GM06990 (cell line): ENCODE measurements around the gene SH2D5.

Source experiments
- DNase-seq: peaks from one replicate; pipeline ENCODE4 v3.0.0-alpha.2; 2011; ENCODE audit not compliant: insufficient read length; ENCODE audit errors: extremely low read depth
- H3K27me3 ChIP-seq: replicated peaks from 2 replicates; pipeline ENCODE4 v1.6.0; 2011; ENCODE audit warnings: low read length; ENCODE audit not compliant: control insufficient read depth, insufficient read depth
- H3K36me3 ChIP-seq: 2 replicates; pipeline ENCODE4 v1.5.1; 2011; ENCODE audit warnings: low read length; ENCODE audit not compliant: control insufficient read depth, insufficient read depth
- H3K4me3 ChIP-seq: replicated peaks from 2 replicates; pipeline ENCODE4 v1.5.1; 2011; ENCODE audit warnings: low read depth, mild to moderate bottlenecking, control low read depth, low read length
- TF ChIP-seq, protein P1 (sequence below): IDR thresholded peaks from 2 replicates; pipeline ENCODE4 v1.5.1; 2011; ENCODE audit warnings: low read length, control low read depth, mild to moderate bottlenecking, inconsistent platforms; ENCODE audit not compliant: insufficient read depth, poor library complexity, severe bottlenecking

Gene SH2D5

DNA sequence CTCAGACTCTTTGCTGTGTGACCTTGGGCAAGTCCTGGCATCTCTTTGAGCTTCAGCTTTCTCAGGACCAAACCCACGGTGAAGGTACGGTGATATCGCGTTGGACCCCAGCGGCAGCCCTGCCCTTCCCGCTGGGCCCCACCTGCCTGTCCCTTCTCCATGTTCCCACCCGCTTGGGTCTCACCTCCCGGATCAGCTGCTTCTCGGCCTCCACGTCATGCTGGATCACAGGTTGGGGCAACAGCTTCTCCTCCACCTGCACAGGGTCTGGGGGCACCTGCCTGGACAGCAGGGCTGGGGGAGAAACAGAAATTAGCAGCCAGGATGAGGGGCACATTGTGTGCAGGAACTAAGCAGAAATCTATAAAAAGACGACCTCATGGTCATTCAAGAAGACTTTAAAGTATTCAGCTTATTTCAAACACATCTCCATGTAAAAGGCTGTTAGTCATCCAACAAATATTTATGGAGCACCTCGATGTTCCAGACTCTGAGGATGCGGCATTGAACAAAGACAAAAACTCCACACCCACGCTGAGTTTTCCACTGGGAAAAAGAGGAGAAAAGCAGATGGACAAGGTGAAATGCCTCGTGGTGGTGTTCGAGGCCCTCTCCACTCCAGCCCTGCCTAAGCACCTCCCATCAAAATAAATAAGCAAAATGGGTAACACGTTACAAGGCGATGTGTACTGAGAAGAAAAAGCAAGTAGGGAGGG lies 34.1 kb downstream of the SH2D5 start:
- TF ChIP-seq, protein P1, sequence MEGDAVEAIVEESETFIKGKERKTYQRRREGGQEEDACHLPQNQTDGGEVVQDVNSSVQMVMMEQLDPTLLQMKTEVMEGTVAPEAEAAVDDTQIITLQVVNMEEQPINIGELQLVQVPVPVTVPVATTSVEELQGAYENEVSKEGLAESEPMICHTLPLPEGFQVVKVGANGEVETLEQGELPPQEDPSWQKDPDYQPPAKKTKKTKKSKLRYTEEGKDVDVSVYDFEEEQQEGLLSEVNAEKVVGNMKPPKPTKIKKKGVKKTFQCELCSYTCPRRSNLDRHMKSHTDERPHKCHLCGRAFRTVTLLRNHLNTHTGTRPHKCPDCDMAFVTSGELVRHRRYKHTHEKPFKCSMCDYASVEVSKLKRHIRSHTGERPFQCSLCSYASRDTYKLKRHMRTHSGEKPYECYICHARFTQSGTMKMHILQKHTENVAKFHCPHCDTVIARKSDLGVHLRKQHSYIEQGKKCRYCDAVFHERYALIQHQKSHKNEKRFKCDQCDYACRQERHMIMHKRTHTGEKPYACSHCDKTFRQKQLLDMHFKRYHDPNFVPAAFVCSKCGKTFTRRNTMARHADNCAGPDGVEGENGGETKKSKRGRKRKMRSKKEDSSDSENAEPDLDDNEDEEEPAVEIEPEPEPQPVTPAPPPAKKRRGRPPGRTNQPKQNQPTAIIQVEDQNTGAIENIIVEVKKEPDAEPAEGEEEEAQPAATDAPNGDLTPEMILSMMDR: no peak
- Histone ChIP-seq H3K4me3 (no peak overlapping the region), H3K27me3 (no peaks in the 10 kb centered on the region; the same call in 1 of the 2 replicates), H3K36me3 (no peaks in the 10 kb centered on the region)
- DNase-seq: no peak

DNA sequence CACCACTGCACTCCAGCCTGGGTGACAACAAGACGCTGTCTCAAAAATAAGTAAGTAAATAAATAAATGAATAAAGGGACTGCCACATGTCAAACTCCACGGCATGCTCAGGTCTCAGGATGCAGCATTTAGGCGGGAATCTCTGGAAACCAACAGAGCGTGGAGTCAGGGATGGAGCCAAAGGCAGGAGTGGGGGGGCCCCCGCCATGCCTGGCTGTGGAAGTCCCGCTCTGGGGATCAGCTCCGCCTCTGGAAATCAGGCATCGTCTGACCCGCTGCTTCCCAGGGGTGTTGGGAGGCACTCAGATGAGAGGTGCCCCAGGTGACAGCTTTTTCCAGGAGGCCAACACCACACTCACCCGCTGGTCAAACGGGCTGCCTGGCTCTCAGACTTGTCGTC lies 34.9 kb downstream of the SH2D5 start:
- H3K36me3 ChIP-seq: no peaks in the 10 kb centered on the region
- no peak for DNase-seq
- H3K27me3 ChIP-seq: no peaks in the 10 kb centered on the region; the same call in 1 of the 2 replicates
- TF ChIP-seq, protein P1: no peak
- no peak overlapping the region for H3K4me3 ChIP-seq

DNA sequence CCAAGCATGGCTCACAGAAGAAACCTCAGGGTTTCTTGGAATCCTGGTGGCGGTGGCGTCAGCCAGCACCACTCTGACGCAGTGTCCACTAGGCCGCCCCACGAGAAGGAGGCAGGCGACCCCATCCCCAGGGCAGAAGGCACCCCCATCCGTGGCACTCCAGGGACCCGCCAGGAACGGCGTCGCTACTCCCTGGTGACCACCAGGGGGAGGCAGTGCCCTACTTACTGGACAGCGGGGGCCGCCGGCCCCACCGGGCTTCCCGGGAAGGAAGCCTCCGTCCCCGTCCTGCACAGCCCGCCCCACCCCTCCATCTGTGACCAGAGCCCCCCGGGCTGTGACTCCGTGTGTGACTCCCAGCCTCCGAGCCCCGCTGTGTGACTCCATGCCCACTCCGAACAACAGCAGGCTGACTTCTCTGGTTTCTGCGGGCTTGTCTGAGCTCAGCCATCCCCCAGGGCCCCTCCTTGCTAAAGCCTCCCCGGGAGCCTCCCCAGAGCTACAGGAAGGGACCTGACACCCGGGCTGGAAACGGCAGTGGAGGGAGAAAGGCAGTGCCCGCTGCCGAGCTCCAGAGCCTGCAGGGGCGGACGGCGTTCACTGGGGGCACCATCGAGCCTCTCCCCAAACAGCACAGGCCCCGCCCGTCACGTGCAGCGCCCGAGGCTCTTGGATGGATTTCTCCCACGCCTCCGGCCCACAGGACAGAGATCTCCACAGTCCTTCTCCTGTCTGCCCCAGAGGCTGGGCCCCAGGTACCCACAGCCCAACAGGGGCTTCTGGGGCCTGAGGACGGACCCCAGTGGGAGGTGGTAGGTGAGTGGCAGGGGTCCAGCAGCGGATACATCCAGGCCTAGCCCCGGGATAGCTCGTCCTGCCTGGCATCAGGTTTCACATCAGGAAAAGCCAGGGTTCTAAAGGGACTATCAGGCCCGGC lies 35.8 kb downstream of the SH2D5 start:
- peak; percentile 70 for DNase-seq
- Histone ChIP-seq H3K27me3 (no peaks in the 10 kb centered on the region; the same call in 1 of the 2 replicates), H3K36me3 (no peaks in the 10 kb centered on the region), H3K4me3 (peak overlapping the region; percentile 63)
- TF ChIP-seq, protein P1: peak; percentile 96

DNA sequence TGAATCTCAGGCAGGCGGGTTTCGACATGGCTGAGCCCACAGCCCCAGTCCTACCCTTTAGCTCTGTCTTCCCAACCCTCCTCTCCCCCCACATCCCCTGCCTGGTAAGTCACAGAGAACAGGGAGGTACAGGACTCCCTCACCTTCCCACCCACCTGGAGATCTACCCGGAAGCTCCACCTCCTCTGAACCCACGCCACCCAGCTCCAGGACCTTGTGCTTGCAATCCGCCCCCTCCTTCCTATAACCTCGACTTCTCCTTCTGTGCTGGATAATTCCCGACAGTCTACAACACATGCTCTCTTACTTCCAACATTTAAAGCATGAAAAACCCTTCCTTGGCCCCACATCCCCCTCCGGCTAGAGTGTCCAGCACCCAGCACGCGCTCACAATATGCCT lies 37.0 kb downstream of the SH2D5 start:
- no peak for DNase-seq
- TF ChIP-seq, protein P1: no peak
- H3K4me3 ChIP-seq: no peak overlapping the region
- H3K27me3 ChIP-seq: no peaks in the 10 kb centered on the region; the same call in 1 of the 2 replicates
- no peaks in the 10 kb centered on the region for H3K36me3 ChIP-seq

DNA sequence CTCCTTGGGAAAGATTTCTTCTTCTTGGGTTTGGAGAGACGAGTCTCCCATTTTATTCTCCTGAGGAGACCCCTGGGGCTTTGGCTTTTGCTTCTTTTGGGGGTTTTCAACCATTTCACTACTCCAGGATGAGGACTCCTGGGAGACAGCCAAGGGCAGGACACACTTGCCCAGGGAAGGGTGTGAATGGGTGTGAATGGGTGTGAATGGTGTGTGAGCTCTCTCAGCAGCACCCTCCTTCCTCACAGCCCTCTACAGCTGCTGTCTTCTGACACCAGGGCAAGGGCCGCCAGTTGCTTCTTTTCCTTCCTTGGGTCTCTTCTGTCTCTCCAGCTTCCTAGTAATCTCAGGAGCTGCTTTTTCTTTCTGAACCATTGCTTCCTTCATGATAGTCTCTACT lies 38.9 kb downstream of the SH2D5 start:
- TF ChIP-seq, protein P1: no peak
- Histone ChIP-seq H3K36me3 (no peaks in the 10 kb centered on the region), H3K4me3 (no peak overlapping the region), H3K27me3 (no peaks in the 10 kb centered on the region; the same call in 1 of the 2 replicates)
- DNase-seq: no peak
